ENCODE results near the gene XYLT1.

GRCh38 chr16:17491140-17491662, 20.4 kb upstream of the XYLT1 start:
- no peak for TF ChIP-seq EP300 (IDR thresholded peaks at IDR 0.05; ENCODE audit: borderline replicate concordance)
- no peak for TF ChIP-seq FOXM1 (IDR thresholded peaks at IDR 0.05; ENCODE audit: borderline replicate concordance, low read depth)
- no peak for TF ChIP-seq USF1 (IDR thresholded peaks at IDR 0.05)
- TF ChIP-seq NFIC (IDR thresholded peaks at IDR 0.05): no peak
- no peak for TF ChIP-seq MAX (IDR thresholded peaks at IDR 0.05)
- TF ChIP-seq REST (IDR thresholded peaks at IDR 0.05; ENCODE audit: low read depth): no peak
- TF ChIP-seq TAF1 (IDR thresholded peaks at IDR 0.05; ENCODE audit: low read depth): no peak

All from Ishikawa (cell line).